Fibroblast of pulmonary artery (primary cell): Measurements from ENCODE around the gene SARS2.
A peak's percentile ranks its signal among the peaks of the same experiment; 100 is the strongest.
"Not testable (repeated sequence)": the region's sequence is repeated elsewhere in the genome, so short reads cannot be mapped to it uniquely, and the experiment has no call there.

Source experiments
- DNase-seq: peaks from one replicate; pipeline ENCODE4 v3.0.0-alpha.2; 2010; ENCODE audit warnings: low read depth
- H3K4me3 ChIP-seq: replicated peaks from 2 replicates; pipeline ENCODE4 v1.5.1; 2011; ENCODE audit warnings: low read depth, mild to moderate bottlenecking, control low read depth, low read length, moderate library complexity
- CTCF ChIP-seq: IDR thresholded peaks from 2 replicates; pipeline ENCODE4 v1.5.1; 2011; ENCODE audit warnings: mild to moderate bottlenecking, control low read depth, low read length, inconsistent platforms; ENCODE audit errors: missing control alignments

Gene SARS2

GRCh38 chr19:38974624-38975213 is 44.2 kb upstream of the SARS2 start:
- TF ChIP-seq CTCF: peak; percentile 1
- peak overlapping the region; percentile 72 for H3K4me3 ChIP-seq
- peak; percentile 30 for DNase-seq

GRCh38 chr19:38971672-38972071 is 41.1 kb upstream of the SARS2 start:
- TF ChIP-seq CTCF: no peak
- H3K4me3 ChIP-seq: no peak overlapping the region
- no peak for DNase-seq

GRCh38 chr19:38970664-38971532 is 40.3 kb upstream of the SARS2 start:
- peak; percentile 22 for DNase-seq
- TF ChIP-seq CTCF: no peak
- H3K4me3 ChIP-seq: no peak overlapping the region

GRCh38 chr19:38966149-38966548 is 35.6 kb upstream of the SARS2 start:
- not testable (repeated sequence) for DNase-seq, H3K4me3 ChIP-seq

- no peak for TF ChIP-seq CTCF
- no peak for DNase-seq
These were observed 34.2 kb upstream of the SARS2 start for GRCh38 chr19:38964738-38965137.

GRCh38 chr19:38959618-38960017 is 29.1 kb upstream of the SARS2 start:
- H3K4me3 ChIP-seq: no peak overlapping the region
- no peak for DNase-seq
- TF ChIP-seq CTCF: no peak

More at GRCh38 chr19:38964738-38965137, 34.2 kb upstream of the SARS2 start:
- H3K4me3 ChIP-seq: no peak overlapping the region

GRCh38 chr19:38958301-38958700 is 27.7 kb upstream of the SARS2 start:
- H3K4me3 ChIP-seq: no peak overlapping the region
- no peak for TF ChIP-seq CTCF
- DNase-seq: no peak
